Astrocyte (in vitro differentiated cells and primary cell): ENCODE measurements around the gene FADS2.

Source experiments
- EZH2 ChIP-seq: IDR thresholded peaks from 2 replicates; pipeline ENCODE4 v1.6.1; 2012; ENCODE audit warnings: mild to moderate bottlenecking, low read length, inconsistent platforms; ENCODE audit not compliant: insufficient read depth
- TF ChIP-seq, protein P1 (sequence below): IDR thresholded peaks from 2 replicates; pipeline ENCODE4 v1.5.1; 2011; ENCODE audit warnings: low read depth, mild to moderate bottlenecking, inconsistent platforms, low read length, moderate library complexity; ENCODE audit not compliant: insufficient read depth

DNA sequence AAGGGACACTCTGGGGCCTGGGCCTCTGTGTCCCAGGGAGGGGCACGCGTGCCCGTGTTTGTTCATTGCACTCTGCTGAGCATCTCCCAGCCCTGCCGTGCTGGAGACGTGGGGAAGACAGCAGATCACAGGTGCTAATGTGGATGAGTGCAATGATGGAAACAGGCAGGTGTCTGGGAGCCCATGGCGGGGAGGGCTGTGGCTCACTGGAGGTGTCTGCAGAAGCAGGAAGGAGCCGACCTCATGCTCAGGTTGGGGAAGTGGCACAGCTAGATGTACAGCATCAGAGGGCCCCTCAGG, 43.6 kb upstream of the FADS2 start:
- TF ChIP-seq, protein P1, sequence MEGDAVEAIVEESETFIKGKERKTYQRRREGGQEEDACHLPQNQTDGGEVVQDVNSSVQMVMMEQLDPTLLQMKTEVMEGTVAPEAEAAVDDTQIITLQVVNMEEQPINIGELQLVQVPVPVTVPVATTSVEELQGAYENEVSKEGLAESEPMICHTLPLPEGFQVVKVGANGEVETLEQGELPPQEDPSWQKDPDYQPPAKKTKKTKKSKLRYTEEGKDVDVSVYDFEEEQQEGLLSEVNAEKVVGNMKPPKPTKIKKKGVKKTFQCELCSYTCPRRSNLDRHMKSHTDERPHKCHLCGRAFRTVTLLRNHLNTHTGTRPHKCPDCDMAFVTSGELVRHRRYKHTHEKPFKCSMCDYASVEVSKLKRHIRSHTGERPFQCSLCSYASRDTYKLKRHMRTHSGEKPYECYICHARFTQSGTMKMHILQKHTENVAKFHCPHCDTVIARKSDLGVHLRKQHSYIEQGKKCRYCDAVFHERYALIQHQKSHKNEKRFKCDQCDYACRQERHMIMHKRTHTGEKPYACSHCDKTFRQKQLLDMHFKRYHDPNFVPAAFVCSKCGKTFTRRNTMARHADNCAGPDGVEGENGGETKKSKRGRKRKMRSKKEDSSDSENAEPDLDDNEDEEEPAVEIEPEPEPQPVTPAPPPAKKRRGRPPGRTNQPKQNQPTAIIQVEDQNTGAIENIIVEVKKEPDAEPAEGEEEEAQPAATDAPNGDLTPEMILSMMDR = no peak
- no peak for TF ChIP-seq EZH2
